GM19324 (cell line): ENCODE results near the gene PIN1.
"Not testable (repeated sequence)": the region's sequence is repeated elsewhere in the genome, so short reads cannot be mapped to it uniquely, and the experiment has no call there.

Experiments used
- ATAC-seq: cut with Tn5 transposase; IDR thresholded peaks from one replicate; pipeline ENCODE4 v1.9.1; 2021; ENCODE audit warnings: mild to moderate bottlenecking, moderate library complexity; ENCODE audit not compliant: unreplicated experiment, low FRiP score

PIN1 gene

GRCh38 chr19:9818175-9818733, 16.9 kb upstream of the PIN1 start:
- no peak for ATAC-seq

- ATAC-seq: peak; percentile 94
Measured at GRCh38 chr19:9818734-9819595, 16.2 kb upstream of the PIN1 start, which contains the start of gene FBXL12. FBXL12 (minus strand) TSS chr19:9819079; CDS start chr19:9818813, 266 bp downstream.

- no peak for ATAC-seq
Measured at GRCh38 chr19:9819596-9819909, 15.6 kb upstream of the PIN1 start.

- ATAC-seq: not testable (repeated sequence)
Measured at GRCh38 chr19:9820034-9820433, 15.1 kb upstream of the PIN1 start.

GRCh38 chr19:9823816-9824215, 11.3 kb upstream of the PIN1 start:
- no peak for ATAC-seq

GRCh38 chr19:9827289-9828238, 7.6 kb upstream of the PIN1 start, which contains the start of gene UBL5:
UBL5 (plus strand) TSS chr19:9827918; CDS start chr19:9828338, 420 bp downstream.
- peak; percentile 90 for ATAC-seq

- ATAC-seq: no peak
Measured at GRCh38 chr19:9828551-9829063, 6.5 kb upstream of the PIN1 start.

- no peak for ATAC-seq
Measured at GRCh38 chr19:9834307-9834725, 802 bp upstream of the PIN1 start.

- peak; percentile 16 for ATAC-seq
Measured at GRCh38 chr19:9835507-9835949, 410 bp downstream of the PIN1 start.

- ATAC-seq: no peak
Measured at GRCh38 chr19:9836021-9836420, 903 bp downstream of the PIN1 start.

- ATAC-seq: no peak
Measured at GRCh38 chr19:9838324-9838723, 3.2 kb downstream of the PIN1 start.

- no peak for ATAC-seq
Measured at GRCh38 chr19:9839415-9839814, 4.3 kb downstream of the PIN1 start.

GRCh38 chr19:9842834-9843625, 7.9 kb downstream of the PIN1 start:
- ATAC-seq: no peak

- ATAC-seq: not testable (repeated sequence)
Measured at GRCh38 chr19:9843626-9844273, 8.6 kb downstream of the PIN1 start.

GRCh38 chr19:9847087-9847671, 12.1 kb downstream of the PIN1 start:
- no peak for ATAC-seq

GRCh38 chr19:9848060-9848459, 12.9 kb downstream of the PIN1 start:
- no peak for ATAC-seq

- no peak for ATAC-seq
Measured at GRCh38 chr19:9848762-9849161, 13.6 kb downstream of the PIN1 start.

- ATAC-seq: no peak
Measured at GRCh38 chr19:9849791-9850190, 14.7 kb downstream of the PIN1 start.
